Stimulated activated naive CD8-positive, alpha-beta T cell treated with anti-CD3 and anti-CD28 coated beads, Interleukin-15, amount 100 ng/mL, for 72 hours (primary cell): Measurements from ENCODE around the gene BARX1.

Experiments used
- ATAC-seq: fragments of 150-1000 bp; cut with Tn5 transposase; 2 replicates; pipeline ENCODE4 v1.10.0; 2021; ENCODE audit warnings: mild to moderate bottlenecking, moderate library complexity
- DNase-seq, 2 donors: peaks; one replicate each; pipeline ENCODE4 v3.0.0; 2021 to 2022
- H3K27ac Mint-ChIP-seq, 2 donors: one replicate each; pipeline ENCODE4 v1.8.0; 2022; ENCODE audit warnings: mild to moderate bottlenecking in 2 of 2, mixed read lengths in 2 of 2, moderate library complexity in 2 of 2
- H3K27me3 Mint-ChIP-seq: one replicate; pipeline ENCODE4 v1.8.0; 2022; ENCODE audit warnings: mixed read lengths
- H3K4me1 Mint-ChIP-seq: one replicate; pipeline ENCODE4 v1.8.0; 2022; ENCODE audit warnings: mild to moderate bottlenecking, mixed read lengths
- H3K4me3 Mint-ChIP-seq, 2 donors: one replicate each; pipeline ENCODE4 v1.8.0; 2022; ENCODE audit warnings: mild to moderate bottlenecking in 2 of 2, mixed read lengths in 2 of 2, moderate library complexity in 1 of 2
- H3K9me3 Mint-ChIP-seq, 2 donors: one replicate each; pipeline ENCODE4 v1.8.0; 2022; ENCODE audit warnings: mixed read lengths in 2 of 2

The BARX1 gene

DNA sequence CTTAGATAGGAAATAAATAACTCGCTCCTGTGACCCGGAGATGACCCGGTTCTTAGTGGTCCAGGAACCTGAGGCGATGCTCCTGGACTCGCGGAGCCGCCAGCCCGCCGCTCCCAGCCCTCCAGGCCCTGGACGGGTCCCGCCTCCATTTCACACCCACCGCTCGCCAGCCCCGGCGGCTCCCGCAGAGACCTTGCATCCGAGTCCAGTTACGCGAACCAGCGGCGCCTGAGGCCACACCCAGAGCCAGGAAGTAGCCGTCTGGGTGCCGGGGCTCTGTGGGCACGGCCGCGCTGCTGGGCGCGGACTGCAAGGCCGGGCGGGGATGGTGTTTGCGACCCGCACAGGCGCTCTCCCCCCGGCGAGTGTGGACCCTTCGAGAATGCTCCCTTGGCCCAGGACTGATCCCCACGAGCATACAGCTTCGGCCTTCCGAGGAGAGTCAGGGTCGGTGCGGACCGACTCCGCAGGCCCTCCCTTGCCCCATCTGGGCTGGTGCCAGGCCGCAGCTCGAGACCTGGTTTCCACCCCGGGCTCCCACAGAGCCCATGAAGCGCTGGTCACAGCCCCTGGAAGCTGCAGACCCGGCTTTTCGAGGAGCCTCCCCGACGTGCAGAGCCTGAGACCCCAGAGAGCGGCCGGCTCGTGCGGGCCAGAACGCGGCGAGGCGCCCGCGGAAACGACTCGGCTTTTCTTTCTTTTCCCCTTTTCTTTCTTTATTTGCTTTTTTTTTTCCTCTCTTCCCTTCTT, 5.2 kb upstream of the BARX1 start:
- no peaks in the 10 kb centered on the region for H3K9me3 Mint-ChIP-seq
- peak overlapping the region; percentile 74 to 75 for H3K4me3 Mint-ChIP-seq
- peaks cover 90% of the 10 kb centered on the region for H3K27me3 Mint-ChIP-seq
- ATAC-seq (no peak), DNase-seq (no peak)
- no peak overlapping the region for H3K27ac Mint-ChIP-seq
- H3K4me1 Mint-ChIP-seq: peaks cover 59% of the 10 kb centered on the region

DNA sequence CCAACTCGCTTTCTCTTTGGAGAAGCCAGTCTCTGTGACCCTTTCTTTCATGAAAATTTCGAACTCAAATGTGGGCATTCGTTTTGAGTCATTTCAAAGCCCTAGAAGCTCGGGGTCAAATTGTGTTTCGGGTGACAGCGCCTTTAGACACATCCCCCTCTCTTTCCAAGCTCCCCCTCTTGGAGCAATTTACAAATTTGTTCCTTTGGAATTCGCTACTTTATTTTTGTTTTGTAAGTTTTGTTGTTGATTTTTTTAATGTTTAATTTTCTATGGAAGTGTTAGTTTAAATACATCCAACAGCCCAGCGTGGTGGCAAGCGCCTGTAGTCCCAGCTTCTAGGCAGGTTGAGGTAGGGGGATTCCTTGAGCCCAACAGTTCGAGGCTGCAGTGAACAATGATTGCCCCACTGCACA, 4.6 kb upstream of the BARX1 start:
- Mint-ChIP-seq H3K4me1 (peaks cover 62% of the 10 kb centered on the region), H3K9me3 (no peaks in the 10 kb centered on the region), H3K27ac (no peak overlapping the region), H3K4me3 (peak overlapping the region; percentile 74 to 88), H3K27me3 (peaks cover 91% of the 10 kb centered on the region)
- ATAC-seq: no peak
- no peak for DNase-seq

- H3K4me1 Mint-ChIP-seq: peaks cover 63% of the 10 kb centered on the region
- H3K9me3 Mint-ChIP-seq: no peaks in the 10 kb centered on the region
- peak overlapping the region; percentile 74 to 88 for H3K4me3 Mint-ChIP-seq
- peaks cover 92% of the 10 kb centered on the region for H3K27me3 Mint-ChIP-seq
- ATAC-seq (no peak), DNase-seq (no peak)
- H3K27ac Mint-ChIP-seq: no peak overlapping the region
Observed at GRCh38 chr9:93958819-93959682, 3.9 kb upstream of the BARX1 start.

GRCh38 chr9:93958121-93958818, 3.1 kb upstream of the BARX1 start:
- peak overlapping the region; percentile 74 to 88 for H3K4me3 Mint-ChIP-seq
- no peak for DNase-seq
- ATAC-seq: peak; percentile 32
- H3K27ac Mint-ChIP-seq: no peak overlapping the region
- H3K4me1 Mint-ChIP-seq: peaks cover 70% of the 10 kb centered on the region
- peaks cover 96% of the 10 kb centered on the region for H3K27me3 Mint-ChIP-seq
- H3K9me3 Mint-ChIP-seq: no peaks in the 10 kb centered on the region

DNA sequence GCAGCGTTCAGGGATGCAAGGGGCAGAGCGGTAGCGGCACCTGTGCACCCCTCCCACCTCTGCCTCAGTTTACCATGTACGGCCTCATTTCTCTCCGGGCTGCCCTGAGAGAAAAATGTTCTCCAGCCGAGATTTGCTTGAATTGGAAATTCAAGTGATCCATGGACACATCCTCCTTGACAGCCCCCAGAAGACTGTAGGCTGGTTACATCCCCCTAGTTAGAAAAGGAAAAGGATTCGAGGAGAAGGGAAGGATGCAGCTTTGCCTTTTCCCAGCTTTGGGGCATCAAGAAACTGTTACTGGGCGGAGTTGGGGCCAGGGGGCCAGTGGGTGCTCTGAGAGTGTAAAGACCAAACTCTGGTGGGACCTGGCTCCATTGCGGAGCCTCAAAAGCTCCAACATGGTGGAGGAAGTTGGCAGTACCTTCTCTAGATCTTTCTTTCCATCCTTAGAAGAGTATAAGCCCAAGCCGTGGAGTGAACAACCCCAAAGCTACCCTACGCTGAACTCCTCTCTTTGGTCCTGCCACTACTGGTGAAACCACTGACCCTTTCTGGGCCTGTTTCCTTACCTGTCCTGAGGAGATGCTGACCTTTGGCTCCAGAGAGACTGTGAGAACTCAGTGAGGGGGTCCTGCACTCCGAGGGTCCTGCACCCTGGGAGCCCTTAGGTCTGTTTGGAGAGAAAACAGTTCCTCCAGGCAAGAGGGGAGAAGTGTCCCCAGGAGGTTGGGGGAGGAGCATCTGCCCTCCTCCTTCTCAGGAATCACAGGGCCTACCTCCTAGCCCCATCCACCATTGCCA, 1.0 kb upstream of the BARX1 start:
- H3K4me3 Mint-ChIP-seq: peak overlapping the region; percentile 73 to 76
- ATAC-seq (no peak), DNase-seq (no peak)
- H3K4me1 Mint-ChIP-seq: peaks cover 79% of the 10 kb centered on the region
- no peak overlapping the region for H3K27ac Mint-ChIP-seq
- no peaks in the 10 kb centered on the region for H3K9me3 Mint-ChIP-seq
- peaks cover 98% of the 10 kb centered on the region for H3K27me3 Mint-ChIP-seq

- peak in 1 of 2 donors; percentile 28 for DNase-seq
- H3K27me3 Mint-ChIP-seq: peaks cover 98% of the 10 kb centered on the region
- ATAC-seq: no peak
- peak overlapping the region; percentile 45 to 61 for H3K4me3 Mint-ChIP-seq
- peaks cover 78% of the 10 kb centered on the region for H3K4me1 Mint-ChIP-seq
- H3K9me3 Mint-ChIP-seq: no peaks in the 10 kb centered on the region
- no peak overlapping the region for H3K27ac Mint-ChIP-seq
Observed at GRCh38 chr9:93954434-93955061, 607 bp downstream of the BARX1 start.

DNA sequence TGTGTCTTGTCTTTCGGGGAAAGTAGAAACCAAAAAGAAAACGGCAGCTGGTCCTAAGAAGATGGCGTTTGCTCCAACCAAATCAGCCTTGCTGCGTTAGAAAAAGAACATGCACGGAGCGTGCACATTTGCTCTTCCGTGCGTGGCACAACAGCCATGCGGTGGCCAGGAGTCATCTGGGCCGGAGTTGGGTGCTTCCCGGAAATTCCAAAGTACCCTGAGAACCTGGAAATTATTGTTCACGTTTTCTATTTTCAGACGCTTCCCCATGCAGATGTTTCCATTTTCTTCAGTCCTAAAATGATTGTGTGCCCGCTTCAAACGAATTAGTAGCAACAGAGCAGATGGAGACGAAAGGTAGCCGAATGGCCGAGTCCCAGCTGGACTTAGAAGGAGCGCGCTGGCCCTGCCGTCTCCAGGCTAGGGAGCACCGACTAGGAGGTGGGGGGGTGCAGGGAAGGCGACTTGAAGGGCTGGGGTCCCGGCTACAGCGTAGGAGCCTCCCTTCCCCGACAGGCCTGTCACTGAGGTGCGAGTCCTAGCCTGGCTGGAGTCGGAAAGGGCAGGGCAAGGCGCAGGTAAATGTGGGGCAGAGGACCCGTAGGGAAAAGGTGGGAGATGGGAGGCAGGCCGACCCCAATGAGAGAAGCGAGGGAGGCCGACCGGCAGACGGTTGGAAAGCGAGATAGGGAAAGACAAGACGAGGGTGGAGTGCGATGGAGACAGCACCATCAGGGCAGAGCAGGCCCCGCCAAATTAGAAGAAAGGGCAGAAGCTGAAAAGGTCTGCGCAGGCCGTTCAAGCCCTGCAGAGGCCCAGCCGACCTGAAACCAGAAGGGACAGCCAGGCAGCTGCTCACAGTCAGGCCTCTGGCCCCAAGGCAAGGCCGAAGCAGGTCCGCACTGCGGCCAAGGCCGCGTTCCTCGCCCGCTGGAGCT, 1.4 kb downstream of the BARX1 start:
- Mint-ChIP-seq H3K4me1 (peaks cover 76% of the 10 kb centered on the region), H3K4me3 (peak overlapping the region; percentile 48 to 55), H3K9me3 (no peaks in the 10 kb centered on the region), H3K27ac (no peak overlapping the region), H3K27me3 (peaks cover 98% of the 10 kb centered on the region)
- ATAC-seq: no peak
- DNase-seq: no peak

DNA sequence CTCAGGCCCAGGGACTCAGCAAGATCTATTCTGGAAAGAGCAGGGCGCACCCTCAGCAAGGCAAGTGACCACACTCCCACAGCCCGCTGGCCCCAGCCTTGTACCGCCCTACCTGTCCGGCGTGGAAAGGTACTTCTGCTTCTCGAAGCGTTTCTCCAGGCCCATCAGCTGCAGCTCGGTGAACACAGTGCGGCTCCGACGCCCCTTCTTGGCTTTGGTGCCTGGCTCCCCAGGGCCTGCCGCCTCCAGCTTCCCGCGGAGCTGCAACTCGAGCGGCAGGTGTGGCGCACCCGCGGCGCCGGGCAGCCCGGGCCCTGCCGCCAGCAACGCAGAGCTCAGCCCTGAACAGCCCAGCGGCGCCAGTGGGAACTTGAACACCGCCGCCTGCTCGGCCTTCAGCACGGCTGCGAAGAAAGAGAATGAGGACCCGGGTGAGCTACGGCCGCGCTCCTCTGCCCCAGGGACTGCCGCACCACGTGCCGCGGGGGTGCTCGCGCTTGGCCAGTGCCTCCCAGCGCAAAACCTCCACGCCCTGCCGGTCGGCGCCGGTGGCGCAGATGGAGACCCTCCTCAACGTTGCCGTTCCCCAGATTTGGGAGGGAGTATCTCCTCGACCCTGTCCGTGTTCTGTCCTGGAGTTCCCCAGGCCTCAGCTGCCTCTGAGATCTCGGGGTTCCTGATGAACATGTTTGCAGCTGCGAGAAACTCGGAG, 2.2 kb downstream of the BARX1 start:
- peaks cover 98% of the 10 kb centered on the region for H3K27me3 Mint-ChIP-seq
- H3K9me3 Mint-ChIP-seq: no peaks in the 10 kb centered on the region
- peak overlapping the region; percentile 48 to 55 for H3K4me3 Mint-ChIP-seq
- peaks cover 76% of the 10 kb centered on the region for H3K4me1 Mint-ChIP-seq
- ATAC-seq (peak; percentile 10), DNase-seq (peak; percentile 29 to 32)
- peak overlapping the region in 1 of 2 donors; percentile 93 for H3K27ac Mint-ChIP-seq

DNA sequence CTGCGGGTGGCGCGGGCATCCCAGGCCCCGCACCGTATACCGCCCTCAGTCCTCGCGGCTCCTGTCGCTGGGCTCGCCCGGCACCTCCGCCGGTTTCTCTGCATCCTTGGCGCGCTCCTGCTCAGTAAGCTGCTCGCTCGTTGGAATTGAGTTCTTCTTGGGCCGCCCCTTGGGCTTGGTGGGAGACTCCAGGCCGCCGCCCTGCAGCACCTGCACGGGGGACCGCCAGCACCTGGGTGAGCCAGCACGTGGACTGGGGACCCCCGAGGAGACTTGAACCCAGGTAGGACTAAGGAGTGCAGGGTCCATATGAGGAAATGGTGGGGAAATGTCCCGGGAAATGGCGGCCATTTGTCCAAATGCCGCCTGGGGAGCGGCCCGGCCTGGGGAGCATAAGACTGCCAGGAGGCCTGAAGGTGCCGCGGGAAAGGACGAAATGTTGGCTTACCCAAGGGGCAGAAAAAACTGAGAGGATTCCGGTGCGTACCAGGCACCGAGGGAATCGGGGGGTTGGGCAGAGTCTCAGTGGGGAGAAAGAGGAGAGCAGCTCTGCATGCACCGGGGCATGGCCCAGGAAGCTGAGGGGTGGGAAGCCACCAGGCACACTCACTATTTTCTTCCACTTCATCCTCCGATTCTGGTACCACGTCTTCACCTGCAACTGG, 2.9 kb downstream of the BARX1 start:
- Mint-ChIP-seq H3K4me3 (peak overlapping the region; percentile 48 to 55), H3K9me3 (no peaks in the 10 kb centered on the region), H3K27ac (peak overlapping the region in 1 of 2 donors; percentile 93), H3K27me3 (peaks cover 98% of the 10 kb centered on the region), H3K4me1 (peaks cover 74% of the 10 kb centered on the region)
- no peak for ATAC-seq
- DNase-seq: no peak

DNA sequence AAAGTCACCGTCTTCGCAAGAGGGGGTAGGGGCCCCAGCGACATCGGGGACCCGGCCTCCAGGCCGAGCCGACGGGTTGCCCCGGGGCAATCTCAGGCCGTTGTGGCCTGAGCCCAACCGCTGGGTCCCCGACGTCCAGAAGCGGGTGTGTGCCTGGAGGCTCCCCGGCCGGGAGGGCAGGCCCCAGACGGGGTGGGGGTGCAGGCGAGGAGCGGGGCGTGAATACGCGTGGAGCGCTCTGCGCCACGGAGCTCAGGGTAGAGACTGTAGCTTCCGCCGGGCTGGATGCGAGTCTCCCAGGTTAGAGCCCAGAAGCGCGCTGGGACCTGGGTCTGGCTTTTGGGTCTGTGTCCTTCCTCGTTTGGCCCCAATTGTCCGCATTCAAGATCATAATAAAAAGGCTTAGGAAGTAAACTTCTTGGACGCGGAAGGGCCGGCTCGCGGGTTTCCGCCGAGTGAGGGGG, 3.5 kb downstream of the BARX1 start:
- no peak overlapping the region for H3K27ac Mint-ChIP-seq
- DNase-seq (no peak), ATAC-seq (peak; percentile 24)
- peaks cover 98% of the 10 kb centered on the region for H3K27me3 Mint-ChIP-seq
- peak overlapping the region; percentile 55 to 77 for H3K4me3 Mint-ChIP-seq
- H3K4me1 Mint-ChIP-seq: peaks cover 74% of the 10 kb centered on the region
- H3K9me3 Mint-ChIP-seq: no peaks in the 10 kb centered on the region

GRCh38 chr9:93950619-93951601, 4.2 kb downstream of the BARX1 start:
- peak in 1 of 2 donors; percentile 24 for DNase-seq
- peaks cover 98% of the 10 kb centered on the region for H3K27me3 Mint-ChIP-seq

More at GRCh38 chr9:93950619-93951601, 4.2 kb downstream of the BARX1 start:
- no peak overlapping the region for H3K27ac Mint-ChIP-seq
- H3K9me3 Mint-ChIP-seq: no peaks in the 10 kb centered on the region
- H3K4me1 Mint-ChIP-seq: peaks cover 75% of the 10 kb centered on the region
- peak; percentile 6 for ATAC-seq
- peak overlapping the region; percentile 55 to 77 for H3K4me3 Mint-ChIP-seq
